SJSA1 (cell line): Measurements from ENCODE around the gene CAMTA1. TPM values are rescaled to one million over a fixed set of nuclear protein-coding genes. Genes with fewer than 3 reads are reported as not detected.
"Not testable (repeated sequence)": the region's sequence is repeated elsewhere in the genome, so short reads cannot be mapped to it uniquely, and the experiment has no call there.

Source experiments
- DNase-seq, 2 experiments: peaks; one replicate each; pipeline ENCODE4 v3.0.0-alpha.2; 2015 to 2020; ENCODE audit warnings: low spot score in 2 of 2, low read depth in 1 of 2
- H3K27ac ChIP-seq: fragments of 250-450 bp; sonication (Bioruptor Pico); 2 replicates; pipeline ENCODE4 v1.5.1; 2020; ENCODE audit warnings: mild to moderate bottlenecking, moderate library complexity
- H3K27me3 ChIP-seq: fragments of 250-450 bp; sonication (Bioruptor Pico); replicated peaks from 2 replicates; pipeline ENCODE4 v1.5.1; 2020; ENCODE audit warnings: mild to moderate bottlenecking, moderate library complexity
- H3K36me3 ChIP-seq: fragments of 250-450 bp; sonication (Bioruptor Pico); 2 replicates; pipeline ENCODE4 v1.5.1; 2020; ENCODE audit warnings: mild to moderate bottlenecking
- H3K4me1 ChIP-seq: fragments of 250-450 bp; sonication (Bioruptor Pico); replicated peaks from 2 replicates; pipeline ENCODE4 v1.6.1; 2021; ENCODE audit warnings: mild to moderate bottlenecking
- H3K4me3 ChIP-seq: fragments of 250-450 bp; sonication (Bioruptor Pico); 2 replicates; pipeline ENCODE4 v1.5.1; 2020; ENCODE audit warnings: mild to moderate bottlenecking
- H3K9me3 ChIP-seq: fragments of 250-450 bp; sonication (Bioruptor Pico); replicated peaks from 2 replicates; pipeline ENCODE4 v1.5.1; 2020; ENCODE audit warnings: mild to moderate bottlenecking
- total RNA-seq: library from RNA; depleted of rRNA; stranded (reverse); fragments of >200 nt; shearing (Covaris generic); gene quantifications from 2 replicates; pipeline ENCODE4 v1.2.3, GENCODE V29; 2014

CAMTA1 gene
- total RNA-seq, 1 experiment from 2014 or later, result 136 TPM

DNA sequence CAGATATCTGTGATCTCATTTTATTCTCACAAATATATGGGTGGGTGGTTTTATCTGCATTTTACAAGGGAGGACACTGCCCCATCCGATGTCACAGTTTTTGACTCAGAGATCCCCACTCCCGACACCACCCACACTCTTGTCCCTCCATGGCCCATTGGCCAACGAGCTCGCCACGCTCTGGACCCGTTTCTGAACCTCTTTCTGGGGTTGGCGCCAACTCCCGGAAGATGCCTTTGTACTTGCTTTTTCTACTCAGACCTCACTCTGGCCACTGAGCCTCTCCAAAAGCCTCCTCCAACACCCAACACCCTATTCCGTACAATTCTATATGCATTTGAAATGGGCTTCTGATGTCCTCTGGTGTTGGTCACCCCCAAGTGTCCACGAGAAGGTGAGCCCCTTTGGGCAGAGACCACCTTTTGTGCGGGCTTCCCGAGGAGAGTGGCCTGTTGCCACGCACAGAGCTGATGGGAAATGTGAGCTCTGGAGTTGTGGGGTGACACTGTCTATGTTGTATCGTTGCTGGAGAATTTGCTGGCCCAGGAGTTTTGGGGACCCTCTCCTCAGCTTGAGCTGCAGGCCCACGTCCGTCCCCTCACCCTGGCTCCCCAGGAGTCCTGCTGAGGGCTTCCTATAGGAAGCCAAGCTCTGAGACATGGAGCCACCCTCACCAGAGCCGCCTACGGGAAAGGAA is 618.9 kb downstream of the CAMTA1 start:
- peaks cover 14% of the 10 kb centered on the region for H3K4me1 ChIP-seq
- H3K27ac ChIP-seq, result no peak overlapping the region
- H3K9me3 ChIP-seq, result peaks cover under 1% of the 10 kb centered on the region; the same call in 1 of the 2 replicates
- DNase-seq, result peak in 1 of 2 experiments; percentile 35
- no peaks in the 10 kb centered on the region for H3K27me3 ChIP-seq
- H3K36me3 ChIP-seq, result no peaks in the 10 kb centered on the region
- no peak overlapping the region for H3K4me3 ChIP-seq

DNA sequence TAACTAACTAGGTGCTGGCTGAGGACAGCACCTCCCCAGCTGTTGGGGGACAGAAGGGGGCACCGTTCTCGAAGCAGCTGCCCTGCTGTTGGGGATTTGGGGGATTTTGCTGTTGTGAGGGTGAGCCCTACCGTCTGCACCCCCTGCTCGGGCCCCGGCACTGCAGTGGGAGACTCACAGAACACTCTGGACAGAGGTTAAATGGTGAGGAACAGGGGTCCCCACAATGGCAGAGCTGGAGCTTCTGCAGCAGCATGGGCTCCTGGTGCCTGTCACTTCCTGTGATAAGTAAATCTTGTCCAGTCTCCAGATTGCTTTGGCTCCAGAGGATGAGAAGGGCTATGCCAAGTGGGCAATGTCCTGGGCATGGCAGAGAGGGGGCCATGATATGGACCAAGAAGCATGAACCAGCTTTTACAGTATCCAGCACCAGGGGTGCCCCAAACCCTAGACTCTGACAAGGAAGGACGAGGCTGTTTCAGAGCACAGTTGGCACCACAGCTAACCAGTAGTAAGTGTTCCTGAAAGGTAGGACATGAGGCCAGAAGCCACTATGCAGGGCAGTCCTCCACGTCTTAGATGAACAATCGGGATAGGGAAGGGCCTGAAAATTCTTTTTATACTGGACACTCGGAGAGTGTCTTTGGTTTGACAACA is 620.7 kb downstream of the CAMTA1 start:
- Histone ChIP-seq H3K4me1 (peaks cover 14% of the 10 kb centered on the region), H3K27me3 (no peaks in the 10 kb centered on the region), H3K4me3 (no peak overlapping the region), H3K27ac (no peak overlapping the region), H3K36me3 (no peaks in the 10 kb centered on the region), H3K9me3 (no peaks in the 10 kb centered on the region)
- DNase-seq, result peak in 1 of 2 experiments; percentile 28

DNA sequence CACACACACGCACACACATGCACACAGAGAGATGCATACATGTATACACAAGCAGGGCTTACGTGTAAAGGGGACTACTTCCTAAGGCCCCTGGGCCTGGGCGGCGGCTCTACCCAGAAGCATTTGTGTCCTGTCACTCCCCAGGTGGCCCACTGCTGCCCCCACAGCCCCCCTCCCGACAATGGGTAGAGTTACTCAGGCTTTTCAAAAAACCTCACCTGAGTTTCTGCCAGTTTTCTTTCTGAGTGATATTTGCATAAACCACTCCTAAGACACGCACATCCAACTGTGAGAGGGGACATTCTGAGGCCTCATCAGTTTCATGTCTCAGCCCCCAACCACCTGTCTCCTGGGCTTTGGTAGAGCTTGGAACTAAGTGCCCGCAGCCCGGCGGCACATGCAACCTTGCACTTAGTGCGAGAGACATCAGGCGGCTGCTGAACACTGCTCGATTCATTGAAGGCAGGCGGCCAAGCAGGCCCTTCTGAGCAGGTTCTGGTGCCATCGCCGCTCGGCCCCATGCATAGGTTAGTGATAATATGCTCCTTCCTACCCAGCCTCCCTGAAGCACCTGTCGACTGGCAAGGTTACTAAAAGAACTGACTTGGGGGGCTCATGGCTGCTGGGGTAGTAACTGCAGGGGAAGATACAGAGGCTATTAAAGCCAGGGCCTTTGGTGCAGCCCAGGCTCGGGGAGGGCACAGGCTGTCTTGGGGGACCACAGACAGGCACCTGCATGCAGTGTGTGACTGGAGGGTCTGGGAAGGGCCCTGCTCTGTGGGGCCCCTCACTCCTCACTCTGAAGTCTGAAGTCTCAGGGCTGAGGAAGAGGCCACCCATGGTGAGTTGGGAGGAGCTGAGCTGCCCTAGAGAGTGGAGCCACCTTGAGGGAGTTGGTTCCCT is 621.6 kb downstream of the CAMTA1 start:
- Histone ChIP-seq H3K36me3 (no peaks in the 10 kb centered on the region), H3K27me3 (no peaks in the 10 kb centered on the region), H3K27ac (no peak overlapping the region), H3K9me3 (no peaks in the 10 kb centered on the region), H3K4me3 (no peak overlapping the region), H3K4me1 (peaks cover 8% of the 10 kb centered on the region)
- peak in 1 of 2 experiments; percentile 37 for DNase-seq

DNA sequence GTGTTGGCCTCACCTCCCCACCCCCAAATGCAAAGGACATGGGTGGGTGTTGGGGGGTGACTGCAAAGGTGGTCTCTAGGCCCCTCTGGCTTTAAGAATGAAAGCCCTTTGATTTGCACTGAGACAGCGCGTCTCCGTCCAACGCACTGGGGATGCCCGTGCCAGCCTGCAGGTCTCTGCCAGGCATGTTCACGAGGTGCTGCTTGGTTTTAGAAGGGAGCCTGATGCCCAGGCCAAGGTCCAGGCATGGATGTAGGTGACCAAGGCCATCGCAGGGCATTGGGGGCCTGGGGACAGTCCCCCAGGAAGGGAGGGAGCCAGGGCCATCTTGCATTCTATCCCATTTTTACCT is 622.3 kb downstream of the CAMTA1 start:
- Histone ChIP-seq H3K4me3 (no peak overlapping the region), H3K9me3 (no peaks in the 10 kb centered on the region), H3K27ac (no peak overlapping the region), H3K4me1 (peaks cover 2% of the 10 kb centered on the region), H3K27me3 (no peaks in the 10 kb centered on the region), H3K36me3 (no peaks in the 10 kb centered on the region)
- DNase-seq, result peak in 1 of 2 experiments; percentile 28

DNA sequence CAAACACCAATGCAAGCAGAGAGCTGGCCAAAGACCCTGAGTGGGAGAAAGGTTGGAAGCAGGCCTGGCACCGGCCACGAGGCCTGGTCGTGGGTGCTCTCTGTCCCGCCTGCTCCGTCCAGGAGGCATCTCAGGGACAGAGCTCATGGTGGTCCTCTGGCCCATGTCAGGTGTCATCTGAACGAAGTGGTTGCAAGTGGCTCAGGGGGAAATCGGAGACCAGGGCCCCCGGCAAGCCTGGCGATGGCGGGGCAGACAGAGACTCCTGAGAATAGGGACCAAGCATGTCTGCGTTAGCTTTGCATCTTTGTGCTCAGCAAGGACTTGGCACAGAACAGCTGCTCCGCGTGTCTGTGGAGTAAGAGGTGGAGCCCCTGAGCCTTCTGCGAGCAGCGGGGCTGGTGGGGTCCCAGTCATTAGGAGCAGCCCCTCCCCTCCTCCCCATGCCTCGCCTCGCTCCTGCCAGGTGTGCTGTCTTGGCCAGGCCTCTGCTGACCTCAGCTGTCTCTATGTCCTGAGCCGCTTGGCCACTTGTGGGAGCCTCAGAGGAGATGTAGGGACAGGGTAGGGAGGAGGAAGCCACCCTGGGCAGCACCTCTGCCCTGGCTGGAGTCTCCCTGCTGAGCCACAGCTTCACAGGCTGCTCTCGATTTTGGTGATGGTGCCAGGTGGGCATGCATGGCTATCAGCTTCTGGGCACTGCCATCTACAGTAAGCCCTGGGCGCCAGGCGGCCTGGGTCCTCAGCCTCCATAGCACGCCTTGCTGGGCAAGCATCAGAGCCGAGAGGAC is 622.9 kb downstream of the CAMTA1 start:
- peak in 1 of 2 experiments; percentile 36 for DNase-seq
- Histone ChIP-seq H3K4me1 (no peaks in the 10 kb centered on the region), H3K4me3 (no peak overlapping the region), H3K27me3 (no peaks in the 10 kb centered on the region), H3K27ac (no peak overlapping the region), H3K36me3 (no peaks in the 10 kb centered on the region), H3K9me3 (no peaks in the 10 kb centered on the region)

DNA sequence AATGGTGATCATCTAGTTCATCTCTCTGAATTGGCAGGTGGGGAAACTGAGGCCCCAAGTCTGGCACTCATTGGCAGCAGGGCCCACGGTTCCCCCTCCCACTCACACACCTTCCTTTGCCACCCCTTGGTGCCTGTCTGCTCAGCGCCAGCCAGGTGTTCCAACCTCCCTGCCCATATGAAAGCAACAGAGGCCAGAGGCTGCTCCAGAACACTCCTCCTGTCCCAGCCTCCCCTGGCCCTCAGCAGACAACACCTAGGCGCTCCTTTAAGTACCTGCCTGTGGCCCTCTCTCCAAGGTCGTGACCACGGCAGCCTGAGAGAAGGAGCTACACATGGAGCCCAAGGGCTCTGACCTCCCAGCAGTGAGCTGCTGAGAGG is 623.5 kb downstream of the CAMTA1 start:
- Histone ChIP-seq H3K27ac (no peak overlapping the region), H3K4me3 (no peak overlapping the region), H3K4me1 (no peaks in the 10 kb centered on the region), H3K9me3 (no peaks in the 10 kb centered on the region), H3K27me3 (no peaks in the 10 kb centered on the region), H3K36me3 (no peaks in the 10 kb centered on the region)
- DNase-seq, result peak in 1 of 2 experiments; percentile 32

DNA sequence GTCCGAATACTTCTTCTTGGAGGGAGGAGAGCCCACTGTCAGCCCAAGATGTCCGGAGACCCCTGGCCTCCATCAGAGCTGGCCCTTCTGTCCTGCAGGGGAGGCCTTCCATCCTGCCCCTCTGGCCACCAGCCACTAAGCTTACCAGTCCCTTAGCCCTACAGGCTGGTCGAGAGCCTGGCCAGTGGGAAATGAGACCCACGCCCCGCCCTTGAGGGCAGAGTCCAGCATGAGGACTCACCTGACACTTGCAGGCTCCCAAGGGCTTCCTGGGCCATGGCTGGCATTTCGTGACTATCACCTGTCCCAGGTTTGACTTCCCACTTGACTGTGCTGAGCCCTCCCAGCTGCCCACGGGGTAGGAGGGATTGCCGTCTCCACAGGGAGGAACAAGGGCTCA is 624.0 kb downstream of the CAMTA1 start:
- Histone ChIP-seq H3K4me3 (no peak overlapping the region), H3K27me3 (no peaks in the 10 kb centered on the region), H3K4me1 (no peaks in the 10 kb centered on the region), H3K9me3 (no peaks in the 10 kb centered on the region), H3K27ac (no peak overlapping the region), H3K36me3 (no peaks in the 10 kb centered on the region)
- DNase-seq, result peak in 1 of 2 experiments; percentile 36

DNA sequence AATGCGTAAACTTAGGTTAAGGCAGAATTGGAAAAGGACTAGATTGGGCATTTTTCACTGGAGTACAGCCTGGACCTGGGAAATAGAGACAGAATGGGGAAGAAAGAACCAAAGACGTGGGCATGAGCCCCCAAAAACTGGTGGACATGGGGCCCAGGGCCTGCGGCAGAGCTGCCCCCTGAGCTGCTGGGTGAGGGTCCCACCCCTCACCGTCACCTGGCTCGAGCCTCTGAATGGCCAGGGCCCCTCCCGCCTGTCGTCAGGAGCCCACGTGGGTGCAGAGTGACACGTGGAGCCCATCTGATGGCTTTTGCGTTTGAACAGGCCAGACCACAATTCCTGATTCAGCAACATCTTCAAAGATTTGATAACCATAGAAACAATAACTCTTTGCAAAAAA is 624.9 kb downstream of the CAMTA1 start:
- peak in 1 of 2 experiments; percentile 26 for DNase-seq

DNA sequence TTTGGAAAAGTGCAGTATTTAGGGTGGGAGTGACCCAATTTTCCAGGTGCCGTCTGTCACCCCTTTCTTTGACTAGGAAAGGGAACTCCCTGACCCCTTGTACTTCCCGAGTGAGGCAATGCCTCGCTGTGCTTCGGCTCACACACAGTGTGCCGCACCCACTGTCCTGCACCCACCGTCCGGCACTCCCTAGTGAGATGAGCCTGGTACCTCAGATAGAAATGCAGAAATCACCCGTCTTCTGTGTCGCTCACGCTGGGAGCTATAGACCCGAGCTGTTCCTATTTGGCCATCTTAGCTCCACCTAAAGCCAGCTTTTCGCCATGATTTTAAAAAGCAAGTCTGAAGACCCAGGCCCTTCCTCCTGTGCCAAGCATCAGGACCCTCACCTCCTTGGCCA is 632.4 kb downstream of the CAMTA1 start:
- H3K27me3 ChIP-seq, H3K36me3 ChIP-seq, H3K4me1 ChIP-seq, H3K27ac ChIP-seq, H3K4me3 ChIP-seq, H3K9me3 ChIP-seq: not testable (repeated sequence)
- DNase-seq, result peak in 1 of 2 experiments; percentile 27

More for the DNA sequence above, 624.9 kb downstream of the CAMTA1 start:
- no peaks in the 10 kb centered on the region for H3K9me3 ChIP-seq
- no peaks in the 10 kb centered on the region for H3K27me3 ChIP-seq
- no peaks in the 10 kb centered on the region for H3K36me3 ChIP-seq
- no peak overlapping the region for H3K27ac ChIP-seq
- H3K4me1 ChIP-seq, result no peaks in the 10 kb centered on the region
- no peak overlapping the region for H3K4me3 ChIP-seq

DNA sequence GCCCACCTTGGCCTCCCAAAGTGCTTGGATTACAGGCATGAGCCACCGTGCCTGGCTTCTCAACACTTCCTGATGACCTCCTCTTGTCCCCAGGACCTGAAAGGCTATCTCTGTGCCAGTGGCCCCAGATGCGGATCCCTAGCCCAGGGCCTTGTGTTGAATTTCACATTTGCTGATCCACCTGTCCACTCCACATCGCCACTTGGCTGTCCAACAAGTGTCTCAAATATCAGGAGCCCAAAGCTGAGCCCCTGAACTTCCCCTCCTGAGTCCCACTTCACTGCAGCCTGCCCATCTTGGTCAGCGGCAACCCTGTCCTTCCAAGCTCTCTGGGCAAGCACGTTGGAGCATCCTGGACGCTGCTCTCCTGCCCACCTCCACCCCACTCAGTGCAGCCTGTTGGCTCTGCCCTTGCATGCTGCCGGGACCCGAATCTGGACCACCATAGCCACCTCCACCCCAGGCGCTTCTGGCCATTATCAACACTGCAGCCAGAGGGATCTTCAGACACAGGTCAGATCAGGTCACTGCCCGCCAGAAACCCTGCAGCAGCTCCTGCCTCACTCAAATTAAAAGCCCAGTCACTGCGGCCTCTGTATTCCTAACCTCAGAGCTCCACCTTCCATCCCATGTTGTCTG is 633.3 kb downstream of the CAMTA1 start:
- Histone ChIP-seq H3K27me3 (no peaks in the 10 kb centered on the region), H3K9me3 (no peaks in the 10 kb centered on the region), H3K27ac (no peak overlapping the region), H3K36me3 (no peaks in the 10 kb centered on the region), H3K4me3 (no peak overlapping the region), H3K4me1 (no peaks in the 10 kb centered on the region)
- peak in 1 of 2 experiments; percentile 28 for DNase-seq

DNA sequence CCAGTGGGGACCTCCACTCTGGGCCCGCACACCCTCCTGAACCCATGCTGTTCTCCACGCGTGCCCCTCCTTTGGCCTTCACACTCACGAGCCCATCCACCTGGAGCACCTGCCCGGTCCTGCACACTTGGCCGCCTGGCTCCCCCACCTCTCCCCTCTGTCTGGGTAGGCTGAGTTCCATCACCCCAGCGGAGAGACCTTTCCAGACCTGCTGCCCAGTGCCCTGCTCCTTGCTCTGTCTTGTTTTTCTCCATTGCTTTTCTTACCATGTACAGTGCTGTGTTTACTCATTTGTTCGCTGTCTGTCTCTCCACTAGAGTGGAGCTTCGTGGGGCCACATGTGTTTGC is 634.8 kb downstream of the CAMTA1 start:
- H3K27me3 ChIP-seq, result no peaks in the 10 kb centered on the region
- DNase-seq, result no peak
- H3K36me3 ChIP-seq, result no peaks in the 10 kb centered on the region
- H3K4me1 ChIP-seq, result no peaks in the 10 kb centered on the region
- H3K27ac ChIP-seq, result no peak overlapping the region
- H3K4me3 ChIP-seq, result no peak overlapping the region
- no peaks in the 10 kb centered on the region for H3K9me3 ChIP-seq

DNA sequence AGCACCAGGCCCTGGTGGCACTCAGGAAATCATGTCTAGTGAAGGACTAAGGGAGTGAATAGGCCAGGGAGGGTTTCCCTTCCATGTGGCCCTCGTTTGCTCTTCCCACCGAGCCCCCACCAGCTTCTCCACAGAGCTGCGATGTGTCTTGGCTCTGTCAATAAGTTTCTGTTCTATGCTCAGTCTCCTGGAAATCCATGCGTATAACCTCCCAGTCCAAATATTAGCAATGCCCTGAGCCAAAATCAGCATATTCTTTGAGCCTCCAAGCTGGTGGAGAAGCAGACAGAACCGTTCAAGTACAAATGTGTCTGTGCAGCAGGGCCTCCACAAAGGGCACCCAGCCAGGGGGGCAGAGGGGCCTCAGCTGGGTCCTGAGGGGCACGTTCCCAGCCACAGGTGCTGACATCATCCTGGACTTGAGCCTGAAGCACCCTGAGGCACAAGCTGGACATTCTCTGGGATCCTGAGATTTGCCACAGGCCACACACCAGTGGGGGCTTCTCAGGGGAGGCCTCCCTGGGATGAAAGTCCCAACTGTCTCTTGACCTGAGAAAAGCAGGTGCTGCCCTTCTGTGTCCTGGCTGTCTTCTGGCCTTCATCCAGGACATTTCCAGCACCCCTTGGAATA is 635.3 kb downstream of the CAMTA1 start:
- H3K27me3 ChIP-seq, result no peaks in the 10 kb centered on the region
- H3K36me3 ChIP-seq, result no peaks in the 10 kb centered on the region
- no peak overlapping the region for H3K27ac ChIP-seq
- DNase-seq, result peak in 1 of 2 experiments; percentile 35
- no peaks in the 10 kb centered on the region for H3K9me3 ChIP-seq
- H3K4me3 ChIP-seq, result no peak overlapping the region
- no peaks in the 10 kb centered on the region for H3K4me1 ChIP-seq
